Stimulated activated CD8-positive, alpha-beta memory T cell treated with anti-CD3 and anti-CD28 coated beads, Interleukin-7, amount 100 ng/mL, for 24 hours (primary cell): Measurements from ENCODE around the gene GADD45G.

Experiments
- DNase-seq: peaks from one replicate; pipeline ENCODE4 v3.0.0-alpha.2; 2020; ENCODE audit warnings: low read depth

The GADD45G gene

GRCh38 chr9:89654025-89654662, 49.3 kb downstream of the GADD45G start:
- DNase-seq, result no peak

DNA sequence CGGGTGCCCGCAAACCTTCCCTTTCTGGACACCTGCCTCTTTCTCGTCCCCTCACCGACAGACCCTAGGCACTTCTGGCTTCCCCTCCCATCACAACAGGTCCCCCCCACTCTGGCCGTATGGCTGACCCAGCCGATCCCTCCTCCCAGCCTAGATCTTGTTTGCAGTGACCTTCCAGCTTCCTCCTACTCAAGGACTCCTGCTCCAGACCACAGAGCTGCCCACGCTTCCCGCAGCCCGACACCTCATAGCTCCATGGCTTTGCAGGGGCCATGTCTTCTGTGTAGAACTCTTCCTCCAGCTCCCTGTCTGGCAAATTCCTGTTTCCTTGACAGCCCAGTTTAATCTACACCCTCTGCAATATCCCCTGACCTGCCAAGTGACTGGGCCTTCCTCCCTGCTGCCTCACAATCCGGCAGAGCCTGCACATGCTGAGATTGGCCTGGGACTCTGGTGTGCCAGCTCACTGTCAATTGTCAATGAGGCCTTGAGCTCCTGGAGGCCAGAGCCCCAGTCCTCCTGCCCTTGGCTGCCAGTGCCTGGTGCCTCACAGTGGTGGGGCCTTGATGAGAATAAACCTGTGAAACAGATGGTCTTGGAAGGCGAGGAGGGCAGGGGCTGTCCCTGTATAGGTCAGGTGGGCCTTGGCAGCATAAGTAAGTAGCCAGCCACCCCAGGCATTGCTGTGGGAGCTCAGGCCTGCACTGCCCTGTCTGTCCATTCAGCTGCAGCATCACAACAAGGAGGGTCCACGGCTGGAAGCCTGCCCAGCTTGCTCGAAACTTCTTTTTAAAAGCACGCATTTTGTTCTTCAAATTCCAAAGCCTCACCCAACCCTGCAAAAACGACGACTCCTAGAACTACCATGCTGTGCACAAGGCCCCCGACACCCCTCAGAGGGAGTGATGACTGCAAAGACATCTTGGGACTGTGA, 50.5 kb downstream of the GADD45G start:
- DNase-seq, result no peak
